ENCODE data around the gene ATXN7L1.

The ATXN7L1 gene

DNA sequence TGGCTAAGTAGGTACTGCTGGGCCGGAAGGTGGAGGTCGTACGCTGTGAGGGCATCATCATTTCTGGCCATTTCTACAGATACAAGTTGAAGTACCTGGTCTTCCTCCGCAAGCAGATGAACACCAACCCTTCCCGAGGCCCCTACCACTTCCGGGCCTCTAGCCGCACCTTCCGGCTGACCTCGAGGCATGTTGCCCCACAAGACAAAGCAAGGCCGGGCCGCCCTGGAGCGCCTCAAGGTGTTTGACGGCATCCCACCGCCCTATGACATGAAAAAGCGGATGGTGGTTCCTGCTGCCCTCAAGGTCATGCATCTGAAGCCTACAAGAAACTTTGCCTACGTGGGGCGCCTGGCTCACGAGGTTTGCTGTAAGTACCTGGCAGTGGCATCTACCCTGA lies 56.8 kb downstream of the ATXN7L1 start:
- Histone ChIP-seq H3K4me1 (ENCODE audit: insufficient read depth, low read length) (no peaks in the 10 kb centered on the region), H3K9ac (ENCODE audit: low read depth, low read length) (no peak overlapping the region), H3K36me3 (ENCODE audit: insufficient read depth, low read depth, low read length) (no peaks in the 10 kb centered on the region), H3K4me3 (ENCODE audit: low read length) (no peak overlapping the region), H3K27me3 (ENCODE audit: insufficient read depth, low read length) (no peaks in the 10 kb centered on the region), H3K27ac (ENCODE audit: low read length) (no peak overlapping the region), H3K9me3 (ENCODE audit: insufficient read depth, low read depth, low read length) (no peaks in the 10 kb centered on the region)

DNA sequence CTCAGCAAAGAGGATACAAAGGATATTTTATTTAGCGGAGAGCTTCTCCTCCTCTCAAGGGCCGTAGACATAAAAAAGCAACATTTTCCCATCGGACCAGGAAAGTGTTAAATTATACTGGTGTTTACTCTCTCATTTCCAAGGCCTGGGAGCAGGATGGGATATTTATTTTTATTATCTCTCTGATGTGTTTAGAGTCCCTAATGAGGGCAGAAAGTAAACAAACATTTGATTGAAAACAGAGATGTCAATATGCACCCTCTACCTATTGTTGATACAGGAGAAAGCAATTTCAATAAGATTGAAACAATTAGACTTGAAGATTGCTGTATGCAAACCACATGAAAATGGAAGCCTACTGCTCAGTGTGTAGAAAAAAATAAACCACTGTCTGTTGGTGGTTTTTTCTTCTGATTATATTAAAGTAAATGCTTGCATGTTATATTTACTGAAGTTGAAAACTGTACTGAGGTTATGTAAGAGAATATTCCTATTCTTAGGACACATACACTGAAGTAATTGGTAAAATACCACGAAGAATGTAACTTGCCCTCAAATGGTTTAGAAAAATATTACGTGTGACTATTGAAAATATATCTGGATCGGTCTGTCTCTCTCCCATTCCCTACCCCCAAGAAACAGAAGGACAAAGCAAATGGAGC lies 59.3 kb downstream of the ATXN7L1 start:
- H3K36me3 ChIP-seq (ENCODE audit: insufficient read depth, low read depth, low read length) = no peaks in the 10 kb centered on the region
- no peaks in the 10 kb centered on the region for H3K9me3 ChIP-seq (ENCODE audit: insufficient read depth, low read depth, low read length)
- H3K27ac ChIP-seq (ENCODE audit: low read length) = no peak overlapping the region
- no peaks in the 10 kb centered on the region for H3K4me1 ChIP-seq (ENCODE audit: insufficient read depth, low read length)
- no peak overlapping the region for H3K9ac ChIP-seq (ENCODE audit: low read depth, low read length)
- no peak overlapping the region for H3K4me3 ChIP-seq (ENCODE audit: low read length)
- H3K27me3 ChIP-seq (ENCODE audit: insufficient read depth, low read length) = no peaks in the 10 kb centered on the region

- H3K4me3 ChIP-seq (ENCODE audit: low read length) = no peak overlapping the region
- no peaks in the 10 kb centered on the region for H3K27me3 ChIP-seq (ENCODE audit: insufficient read depth, low read length)
- no peak overlapping the region for H3K27ac ChIP-seq (ENCODE audit: low read length)
- H3K9ac ChIP-seq (ENCODE audit: low read depth, low read length) = no peak overlapping the region
- H3K36me3 ChIP-seq (ENCODE audit: insufficient read depth, low read depth, low read length) = no peaks in the 10 kb centered on the region
- no peaks in the 10 kb centered on the region for H3K4me1 ChIP-seq (ENCODE audit: insufficient read depth, low read length)
- H3K9me3 ChIP-seq (ENCODE audit: insufficient read depth, low read depth, low read length) = no peaks in the 10 kb centered on the region
Observed at GRCh38 chr7:105816266-105816843, 60.0 kb downstream of the ATXN7L1 start.

- H3K9ac ChIP-seq (ENCODE audit: low read depth, low read length) = no peak overlapping the region
- H3K27me3 ChIP-seq (ENCODE audit: insufficient read depth, low read length) = no peaks in the 10 kb centered on the region
- no peak overlapping the region for H3K27ac ChIP-seq (ENCODE audit: low read length)
- no peaks in the 10 kb centered on the region for H3K9me3 ChIP-seq (ENCODE audit: insufficient read depth, low read depth, low read length)
- no peaks in the 10 kb centered on the region for H3K4me1 ChIP-seq (ENCODE audit: insufficient read depth, low read length)
- no peak overlapping the region for H3K4me3 ChIP-seq (ENCODE audit: low read length)
- H3K36me3 ChIP-seq (ENCODE audit: insufficient read depth, low read depth, low read length) = no peaks in the 10 kb centered on the region
Observed at GRCh38 chr7:105815576-105815975, 60.8 kb downstream of the ATXN7L1 start.

GRCh38 chr7:105814481-105814880 lies 61.9 kb downstream of the ATXN7L1 start:
- H3K27ac ChIP-seq (ENCODE audit: low read length) = no peak overlapping the region

GRCh38 chr7:105811189-105811847 lies 65.1 kb downstream of the ATXN7L1 start:
- Histone ChIP-seq H3K36me3 (ENCODE audit: insufficient read depth, low read depth, low read length) (no peaks in the 10 kb centered on the region), H3K4me3 (ENCODE audit: low read length) (no peak overlapping the region), H3K27ac (ENCODE audit: low read length) (no peak overlapping the region), H3K9ac (ENCODE audit: low read depth, low read length) (no peak overlapping the region), H3K27me3 (ENCODE audit: insufficient read depth, low read length) (no peaks in the 10 kb centered on the region), H3K4me1 (ENCODE audit: insufficient read depth, low read length) (no peaks in the 10 kb centered on the region), H3K9me3 (ENCODE audit: insufficient read depth, low read depth, low read length) (no peaks in the 10 kb centered on the region)

More at GRCh38 chr7:105814481-105814880, 61.9 kb downstream of the ATXN7L1 start:
- no peaks in the 10 kb centered on the region for H3K27me3 ChIP-seq (ENCODE audit: insufficient read depth, low read length)
- no peaks in the 10 kb centered on the region for H3K36me3 ChIP-seq (ENCODE audit: insufficient read depth, low read depth, low read length)
- H3K4me3 ChIP-seq (ENCODE audit: low read length) = no peak overlapping the region
- no peaks in the 10 kb centered on the region for H3K9me3 ChIP-seq (ENCODE audit: insufficient read depth, low read depth, low read length)
- H3K4me1 ChIP-seq (ENCODE audit: insufficient read depth, low read length) = no peaks in the 10 kb centered on the region
- H3K9ac ChIP-seq (ENCODE audit: low read depth, low read length) = no peak overlapping the region

DNA sequence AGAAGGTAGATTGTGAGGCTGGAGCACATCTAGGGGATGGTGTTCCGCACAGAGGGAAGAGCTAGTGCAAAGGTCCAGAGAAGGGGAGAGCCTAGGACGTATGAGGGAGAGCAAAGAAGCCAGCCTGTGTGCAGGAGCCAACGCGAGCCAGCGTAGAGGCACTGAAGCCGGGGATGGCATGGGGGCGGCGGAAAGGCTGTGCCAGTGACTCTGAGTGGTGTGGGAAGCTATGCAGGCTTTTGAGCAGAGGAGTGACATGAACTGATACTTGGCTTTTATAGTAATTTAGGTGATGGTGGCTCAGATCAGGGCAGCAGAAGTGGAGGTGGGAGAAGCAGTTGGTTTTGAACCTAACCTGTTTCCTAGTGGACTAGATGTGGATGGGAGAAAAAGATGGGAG lies 65.8 kb downstream of the ATXN7L1 start:
- no peak overlapping the region for H3K9ac ChIP-seq (ENCODE audit: low read depth, low read length)
- peaks cover 6% of the 10 kb centered on the region; the same call in 1 of the 2 replicates for H3K4me1 ChIP-seq (ENCODE audit: insufficient read depth, low read length)
- H3K27ac ChIP-seq (ENCODE audit: low read length) = no peak overlapping the region
- no peaks in the 10 kb centered on the region for H3K27me3 ChIP-seq (ENCODE audit: insufficient read depth, low read length)
- no peaks in the 10 kb centered on the region for H3K36me3 ChIP-seq (ENCODE audit: insufficient read depth, low read depth, low read length)
- H3K4me3 ChIP-seq (ENCODE audit: low read length) = no peak overlapping the region
- H3K9me3 ChIP-seq (ENCODE audit: insufficient read depth, low read depth, low read length) = no peaks in the 10 kb centered on the region

DNA sequence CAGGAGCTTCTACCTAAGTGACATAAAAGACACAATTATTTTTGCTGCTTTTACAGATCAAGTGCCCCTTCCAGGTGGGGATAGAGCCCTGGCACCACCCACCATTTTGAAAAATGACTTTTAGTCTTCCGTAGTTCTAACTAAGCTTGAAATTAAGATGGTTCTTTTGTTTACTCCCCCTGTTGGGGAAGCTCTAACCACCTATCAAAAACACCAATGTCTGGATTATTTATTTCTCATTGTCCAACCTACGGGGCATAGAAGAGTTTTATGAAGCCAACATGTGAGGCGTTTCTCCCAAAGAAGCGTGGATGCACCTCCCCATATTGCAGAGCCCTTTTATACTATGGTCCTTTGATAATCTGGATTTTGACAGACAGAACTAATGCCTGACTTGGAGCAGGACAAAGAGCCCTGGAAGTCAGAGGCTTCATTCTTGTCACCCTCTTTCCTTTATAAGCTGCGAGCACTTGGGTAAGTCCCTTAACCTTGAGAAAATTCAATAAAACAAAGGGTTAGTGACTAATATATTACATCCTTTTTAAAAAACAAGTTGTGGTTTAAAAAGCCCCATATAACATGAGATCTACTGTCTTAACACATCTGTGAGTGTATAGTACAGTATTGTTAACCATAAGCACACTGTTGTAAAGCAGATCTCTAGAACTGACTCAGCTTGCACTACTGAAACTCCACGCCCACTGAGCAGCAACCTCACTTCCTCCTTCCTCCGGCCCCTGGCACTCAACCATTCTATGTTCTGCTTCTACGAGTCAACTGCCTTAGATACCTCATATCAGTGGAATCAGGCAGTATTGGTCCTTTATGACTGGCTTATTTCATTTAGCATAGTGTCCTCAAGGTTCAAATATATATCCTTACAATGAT lies 67.5 kb downstream of the ATXN7L1 start:
- Histone ChIP-seq H3K27ac (ENCODE audit: low read length) (no peak overlapping the region), H3K4me3 (ENCODE audit: low read length) (no peak overlapping the region)

DNA sequence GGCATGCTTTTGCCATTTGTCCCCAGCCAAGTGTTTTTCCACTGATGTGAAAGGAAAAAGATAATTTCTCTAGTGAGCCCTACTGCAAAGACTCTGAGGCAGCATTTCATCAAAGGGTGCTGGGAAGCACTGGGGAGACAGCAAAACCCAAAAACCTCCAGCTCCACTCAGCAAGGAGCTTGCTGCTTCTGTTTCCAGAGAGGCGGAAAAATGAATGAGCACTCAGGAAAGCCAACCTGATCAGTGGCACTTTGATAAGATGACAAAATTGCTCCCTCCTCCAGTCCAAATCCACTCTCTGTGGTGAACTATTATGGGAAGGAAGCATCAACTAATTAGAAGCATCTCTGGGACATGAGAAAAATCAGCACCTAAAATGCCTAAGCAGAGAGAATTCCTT lies 68.2 kb downstream of the ATXN7L1 start:
- H3K4me3 ChIP-seq (ENCODE audit: low read length) = no peak overlapping the region
- H3K4me1 ChIP-seq (ENCODE audit: insufficient read depth, low read length) = peaks cover 10% of the 10 kb centered on the region; the same call in 1 of the 2 replicates
- no peak overlapping the region for H3K9ac ChIP-seq (ENCODE audit: low read depth, low read length)
- H3K27me3 ChIP-seq (ENCODE audit: insufficient read depth, low read length) = no peaks in the 10 kb centered on the region
- no peak overlapping the region for H3K27ac ChIP-seq (ENCODE audit: low read length)
- no peaks in the 10 kb centered on the region for H3K36me3 ChIP-seq (ENCODE audit: insufficient read depth, low read depth, low read length)
- no peaks in the 10 kb centered on the region for H3K9me3 ChIP-seq (ENCODE audit: insufficient read depth, low read depth, low read length)

More for the DNA sequence above, 67.5 kb downstream of the ATXN7L1 start:
- H3K27me3 ChIP-seq (ENCODE audit: insufficient read depth, low read length) = no peaks in the 10 kb centered on the region
- H3K9me3 ChIP-seq (ENCODE audit: insufficient read depth, low read depth, low read length) = no peaks in the 10 kb centered on the region
- no peaks in the 10 kb centered on the region for H3K36me3 ChIP-seq (ENCODE audit: insufficient read depth, low read depth, low read length)
- H3K4me1 ChIP-seq (ENCODE audit: insufficient read depth, low read length) = peaks cover 10% of the 10 kb centered on the region; the same call in 1 of the 2 replicates
- no peak overlapping the region for H3K9ac ChIP-seq (ENCODE audit: low read depth, low read length)

GRCh38 chr7:105807448-105807762 lies 69.0 kb downstream of the ATXN7L1 start:
- H3K4me3 ChIP-seq (ENCODE audit: low read length) = no peak overlapping the region
- no peaks in the 10 kb centered on the region for H3K36me3 ChIP-seq (ENCODE audit: insufficient read depth, low read depth, low read length)
- no peaks in the 10 kb centered on the region for H3K9me3 ChIP-seq (ENCODE audit: insufficient read depth, low read depth, low read length)
- no peak overlapping the region for H3K27ac ChIP-seq (ENCODE audit: low read length)
- H3K27me3 ChIP-seq (ENCODE audit: insufficient read depth, low read length) = no peaks in the 10 kb centered on the region
- H3K4me1 ChIP-seq (ENCODE audit: insufficient read depth, low read length) = peaks cover 10% of the 10 kb centered on the region; the same call in 1 of the 2 replicates
- H3K9ac ChIP-seq (ENCODE audit: low read depth, low read length) = no peak overlapping the region

DNA sequence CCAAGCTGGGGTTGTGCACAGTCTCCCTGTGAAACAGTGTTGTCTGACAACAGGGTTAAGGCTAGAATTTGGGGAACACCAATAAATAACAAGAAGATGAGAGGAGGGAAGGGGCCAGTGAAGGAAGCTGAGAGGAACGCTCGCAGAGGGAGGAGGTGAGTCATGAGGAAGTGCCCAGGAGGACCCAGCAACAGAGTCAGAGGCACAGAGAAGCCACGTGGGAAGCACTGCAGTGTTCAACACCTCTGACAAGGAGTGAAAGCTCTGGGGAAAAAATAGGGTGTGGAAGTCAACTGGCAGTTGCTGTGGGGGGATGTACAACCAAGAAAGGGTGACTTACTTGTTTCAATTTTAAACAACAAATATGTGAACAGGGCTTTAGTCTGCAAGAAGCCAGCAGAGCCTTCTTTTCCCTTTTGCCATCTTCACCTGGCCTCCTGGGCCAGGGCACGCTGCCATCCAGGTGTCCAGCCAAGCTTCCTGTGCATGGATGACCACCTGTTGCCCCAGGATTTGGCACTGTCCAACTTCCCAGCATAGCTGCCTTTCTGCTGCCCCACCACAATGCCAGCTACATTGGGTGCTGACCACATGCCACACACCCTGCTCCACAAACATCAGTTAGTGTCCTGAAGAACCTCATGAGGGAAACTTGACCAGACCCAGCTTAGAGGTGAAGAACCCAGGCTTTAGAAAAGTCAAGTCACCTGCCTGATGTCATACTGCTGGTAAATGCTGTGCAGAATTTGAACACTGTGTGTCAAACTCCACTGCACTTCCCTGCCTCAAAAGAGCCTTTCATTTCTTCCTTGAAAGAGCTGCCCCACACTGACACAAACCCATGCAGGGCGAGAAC lies 69.6 kb downstream of the ATXN7L1 start:
- no peaks in the 10 kb centered on the region for H3K27me3 ChIP-seq (ENCODE audit: insufficient read depth, low read length)
- H3K27ac ChIP-seq (ENCODE audit: low read length) = no peak overlapping the region
- peaks cover 10% of the 10 kb centered on the region; the same call in 1 of the 2 replicates for H3K4me1 ChIP-seq (ENCODE audit: insufficient read depth, low read length)
- no peaks in the 10 kb centered on the region for H3K36me3 ChIP-seq (ENCODE audit: insufficient read depth, low read depth, low read length)
- H3K9ac ChIP-seq (ENCODE audit: low read depth, low read length) = no peak overlapping the region
- no peaks in the 10 kb centered on the region for H3K9me3 ChIP-seq (ENCODE audit: insufficient read depth, low read depth, low read length)
- H3K4me3 ChIP-seq (ENCODE audit: low read length) = no peak overlapping the region
